HEK293 (cell line): Measurements from ENCODE around the gene FRMD4A.

ENCODE experiments used
- ZNF24 ChIP-seq: fragments of 450-650 bp; formaldehyde crosslinking; IDR thresholded peaks from 2 replicates; pipeline ENCODE4 v1.5.1; 2016; ENCODE audit warnings: missing biosample characterization, missing genetic modification characterization
- ZNF610 ChIP-seq: fragments of 450-650 bp; formaldehyde crosslinking; IDR thresholded peaks from 2 replicates; pipeline ENCODE4 v1.5.1; 2016; ENCODE audit warnings: missing biosample characterization, missing genetic modification characterization, borderline replicate concordance
- ZNF623 ChIP-seq: fragments of 450-650 bp; formaldehyde crosslinking; IDR thresholded peaks from 2 replicates; pipeline ENCODE4 v1.5.1; 2016; ENCODE audit warnings: missing biosample characterization, missing genetic modification characterization
- TF ChIP-seq, protein P1 (sequence below): fragments of 450-650 bp; formaldehyde crosslinking; IDR thresholded peaks from 2 replicates; pipeline ENCODE4 v1.5.1; 2016; ENCODE audit warnings: missing biosample characterization, missing genetic modification characterization
- TF ChIP-seq, protein P2 (sequence below): fragments of 450-650 bp; formaldehyde crosslinking; IDR thresholded peaks from 2 replicates; pipeline ENCODE4 v1.5.1; 2016; ENCODE audit warnings: missing biosample characterization, missing genetic modification characterization

DNA sequence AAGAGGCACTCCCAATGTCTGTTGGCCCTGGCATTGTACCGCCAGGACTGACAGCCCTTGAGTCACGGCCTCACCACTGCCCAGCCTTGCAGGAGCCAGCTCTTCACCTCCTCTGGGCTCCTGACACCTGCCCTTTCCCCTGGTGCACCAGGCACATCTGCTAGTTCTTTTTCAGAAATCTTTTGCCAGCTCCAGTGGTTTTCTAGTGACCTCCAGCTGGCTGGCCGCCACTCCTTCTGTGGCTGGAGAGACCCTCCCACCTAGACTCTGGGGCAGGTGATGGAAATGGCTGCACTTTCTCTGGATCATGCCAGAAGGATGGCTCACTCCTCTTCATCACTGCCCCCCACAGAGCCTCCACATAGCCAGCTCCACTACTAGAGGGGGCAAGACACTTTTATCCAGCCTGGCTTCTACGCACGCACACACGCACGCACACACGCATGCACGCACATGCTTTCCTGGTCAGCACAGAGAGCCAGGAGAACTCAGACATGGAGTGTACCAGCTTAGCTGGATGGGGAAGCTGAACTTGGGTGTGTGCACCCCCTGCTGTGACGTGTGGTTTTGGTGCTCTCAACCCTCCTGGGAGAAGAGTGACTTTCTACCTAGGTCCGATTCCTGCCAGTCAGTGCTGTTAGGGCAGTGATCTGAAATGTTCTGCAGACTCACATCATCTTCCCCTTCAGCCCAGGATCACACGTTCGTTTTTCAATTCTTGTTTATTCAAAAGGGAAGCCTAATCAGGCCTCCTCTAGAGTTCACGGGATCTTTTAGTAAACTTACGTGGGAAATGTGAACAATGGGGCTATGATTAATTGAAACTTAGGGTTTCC is 522.0 kb downstream of the FRMD4A start:
- TF ChIP-seq, protein P1, sequence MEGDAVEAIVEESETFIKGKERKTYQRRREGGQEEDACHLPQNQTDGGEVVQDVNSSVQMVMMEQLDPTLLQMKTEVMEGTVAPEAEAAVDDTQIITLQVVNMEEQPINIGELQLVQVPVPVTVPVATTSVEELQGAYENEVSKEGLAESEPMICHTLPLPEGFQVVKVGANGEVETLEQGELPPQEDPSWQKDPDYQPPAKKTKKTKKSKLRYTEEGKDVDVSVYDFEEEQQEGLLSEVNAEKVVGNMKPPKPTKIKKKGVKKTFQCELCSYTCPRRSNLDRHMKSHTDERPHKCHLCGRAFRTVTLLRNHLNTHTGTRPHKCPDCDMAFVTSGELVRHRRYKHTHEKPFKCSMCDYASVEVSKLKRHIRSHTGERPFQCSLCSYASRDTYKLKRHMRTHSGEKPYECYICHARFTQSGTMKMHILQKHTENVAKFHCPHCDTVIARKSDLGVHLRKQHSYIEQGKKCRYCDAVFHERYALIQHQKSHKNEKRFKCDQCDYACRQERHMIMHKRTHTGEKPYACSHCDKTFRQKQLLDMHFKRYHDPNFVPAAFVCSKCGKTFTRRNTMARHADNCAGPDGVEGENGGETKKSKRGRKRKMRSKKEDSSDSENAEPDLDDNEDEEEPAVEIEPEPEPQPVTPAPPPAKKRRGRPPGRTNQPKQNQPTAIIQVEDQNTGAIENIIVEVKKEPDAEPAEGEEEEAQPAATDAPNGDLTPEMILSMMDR (tag by site-specific recombination), result no peak
- no peak for TF ChIP-seq ZNF24 (tag by site-specific recombination)
- no peak for TF ChIP-seq ZNF610 (tag by site-specific recombination)
- TF ChIP-seq ZNF623 (tag by site-specific recombination), result no peak
- TF ChIP-seq, protein P2, sequence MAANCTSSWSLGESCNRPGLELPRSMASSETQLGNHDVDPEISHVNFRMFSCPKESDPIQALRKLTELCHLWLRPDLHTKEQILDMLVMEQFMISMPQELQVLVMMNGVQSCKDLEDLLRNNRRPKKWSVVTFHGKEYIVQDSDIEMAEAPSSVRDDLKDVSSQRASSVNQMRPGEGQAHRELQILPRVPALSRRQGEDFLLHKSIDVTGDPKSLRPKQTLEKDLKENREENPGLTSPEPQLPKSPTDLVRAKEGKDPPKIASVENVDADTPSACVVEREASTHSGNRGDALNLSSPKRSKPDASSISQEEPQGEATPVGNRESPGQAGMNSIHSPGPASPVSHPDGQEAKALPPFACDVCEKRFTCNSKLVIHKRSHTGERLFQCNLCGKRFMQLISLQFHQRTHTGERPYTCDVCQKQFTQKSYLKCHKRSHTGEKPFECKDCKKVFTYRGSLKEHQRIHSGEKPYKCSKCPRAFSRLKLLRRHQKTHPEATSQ (tag by site-specific recombination), result no peak
